H9 (cell line): ENCODE measurements around the gene UGT2A3. TPM values are rescaled to one million over a fixed set of nuclear protein-coding genes. Genes with fewer than 3 reads are reported as not detected.

ENCODE experiments used
- DNase-seq: peaks from one replicate; pipeline ENCODE4 v3.0.0-alpha.2; 2017
- H2AFZ ChIP-seq: one replicate; pipeline ENCODE4 v1.6.1; 2013; ENCODE audit warnings: mild to moderate bottlenecking, low read length, control low read depth, moderate library complexity
- H2AK5ac ChIP-seq: 2 replicates; pipeline ENCODE4 v1.6.1; 2013; ENCODE audit warnings: low read length, control low read depth, mixed read lengths; ENCODE audit not compliant: insufficient read length
- H2BK120ac ChIP-seq: one replicate; pipeline ENCODE4 v1.6.1; 2013; ENCODE audit warnings: low read depth, mild to moderate bottlenecking, low read length, control low read depth, inconsistent platforms; ENCODE audit not compliant: poor library complexity, severe bottlenecking
- H2BK12ac ChIP-seq: 2 replicates; pipeline ENCODE4 v1.6.1; 2013; ENCODE audit warnings: low read length, control low read depth, mixed read lengths, low read depth; ENCODE audit not compliant: insufficient read length
- H2BK15ac ChIP-seq: 2 replicates; pipeline ENCODE4 v1.6.1; 2013; ENCODE audit warnings: low read depth, low read length, control low read depth
- H2BK20ac ChIP-seq: one replicate; pipeline ENCODE4 v1.6.1; 2013; ENCODE audit warnings: low read depth, mild to moderate bottlenecking, low read length, control low read depth, inconsistent platforms; ENCODE audit not compliant: poor library complexity, severe bottlenecking
- H2BK5ac ChIP-seq: 2 replicates; pipeline ENCODE4 v1.6.1; 2013; ENCODE audit warnings: low read length, control low read depth, mixed read lengths; ENCODE audit not compliant: insufficient read length
- H3K14ac ChIP-seq: 2 replicates; pipeline ENCODE4 v1.6.1; 2013; ENCODE audit warnings: low read length, control low read depth; ENCODE audit not compliant: insufficient read depth
- H3K18ac ChIP-seq: 2 replicates; pipeline ENCODE4 v1.6.1; 2013; ENCODE audit warnings: low read depth, mild to moderate bottlenecking, mixed read lengths, low read length, control low read depth; ENCODE audit not compliant: insufficient read length
- H3K23ac ChIP-seq: 2 replicates; pipeline ENCODE4 v1.6.1; 2013; ENCODE audit warnings: low read length, control low read depth, mixed read lengths, low read depth; ENCODE audit not compliant: insufficient read length
- H3K23me2 ChIP-seq: 2 replicates; pipeline ENCODE4 v1.6.1; 2013; ENCODE audit warnings: low read depth, mild to moderate bottlenecking, mixed read lengths, low read length, control low read depth; ENCODE audit not compliant: insufficient read length, poor library complexity, severe bottlenecking
- H3K27ac ChIP-seq: 2 replicates; pipeline ENCODE4 v1.5.1; 2013; ENCODE audit warnings: low read length, control low read depth, mixed read lengths, low read depth; ENCODE audit not compliant: insufficient read length
- H3K27me3 ChIP-seq: 2 replicates; pipeline ENCODE4 v1.6.1; 2013; ENCODE audit warnings: low read length, control low read depth, inconsistent platforms; ENCODE audit not compliant: insufficient read depth
- H3K4ac ChIP-seq: 2 replicates; pipeline ENCODE4 v1.6.1; 2013; ENCODE audit warnings: low read depth, mild to moderate bottlenecking, control low read depth, inconsistent platforms, low read length, moderate library complexity
- H3K4me1 ChIP-seq: 2 replicates; pipeline ENCODE4 v1.6.1; 2013; ENCODE audit warnings: low read length, control low read depth, inconsistent platforms; ENCODE audit not compliant: insufficient read depth
- H3K4me2 ChIP-seq: 2 replicates; pipeline ENCODE4 v1.6.1; 2013; ENCODE audit warnings: low read length, control low read depth, mixed read lengths; ENCODE audit not compliant: insufficient read length, insufficient read depth
- H3K56ac ChIP-seq: 2 replicates; pipeline ENCODE4 v1.6.1; 2013; ENCODE audit warnings: low read depth, mild to moderate bottlenecking, mixed read lengths, low read length, control low read depth; ENCODE audit not compliant: insufficient read length
- H3K79me1 ChIP-seq: 2 replicates; pipeline ENCODE4 v1.6.1; 2013; ENCODE audit warnings: low read depth, mild to moderate bottlenecking, moderate library complexity, low read length, control low read depth, inconsistent platforms; ENCODE audit not compliant: insufficient read depth, poor library complexity, severe bottlenecking
- H3K79me2 ChIP-seq: 2 replicates; pipeline ENCODE4 v1.6.1; 2013; ENCODE audit warnings: low read length, control low read depth, inconsistent platforms; ENCODE audit not compliant: insufficient read depth
- H3K9ac ChIP-seq: 2 replicates; pipeline ENCODE4 v1.6.1; 2013; ENCODE audit warnings: low read length, control low read depth, mixed read lengths; ENCODE audit not compliant: insufficient read length; ENCODE audit errors: extremely low read depth
- H3K9me3 ChIP-seq: one replicate; pipeline ENCODE4 v1.6.1; 2013; ENCODE audit warnings: low read depth, low read length, inconsistent platforms; ENCODE audit not compliant: control insufficient read depth
- H3T11ph ChIP-seq: one replicate; pipeline ENCODE4 v1.6.1; 2013; ENCODE audit warnings: mild to moderate bottlenecking, low read length, control low read depth, inconsistent platforms
- H4K20me1 ChIP-seq: one replicate; pipeline ENCODE4 v1.6.1; 2013; ENCODE audit not compliant: control insufficient read depth, insufficient read length, insufficient read depth
- H4K5ac ChIP-seq: 2 replicates; pipeline ENCODE4 v1.6.1; 2013; ENCODE audit warnings: low read depth, mild to moderate bottlenecking, mixed read lengths, low read length, control low read depth; ENCODE audit not compliant: insufficient read length
- H4K8ac ChIP-seq: replicated peaks from 2 replicates; pipeline ENCODE4 v1.6.1; 2013; ENCODE audit warnings: low read length, control low read depth, mixed read lengths, low read depth; ENCODE audit not compliant: insufficient read length
- H4K91ac ChIP-seq: 2 replicates; pipeline ENCODE4 v1.6.1; 2013; ENCODE audit warnings: low read depth, mild to moderate bottlenecking, moderate library complexity, mixed read lengths, low read length, control low read depth; ENCODE audit not compliant: insufficient read length
- H3K27ac Mint-ChIP-seq, 3 experiments: 2 replicates in 2 of 3; 3 replicates in 1 of 3; pipeline ENCODE4 v1.8.0; 2020 to 2021; ENCODE audit warnings: mixed read lengths in 3 of 3, mild to moderate bottlenecking in 1 of 3, moderate library complexity in 1 of 3
- H3K27me3 Mint-ChIP-seq: 2 replicates; pipeline ENCODE4 v1.8.0; 2021; ENCODE audit warnings: low read depth, mild to moderate bottlenecking, moderate library complexity, mixed read lengths
- H3K36me3 Mint-ChIP-seq, 3 experiments: 2 replicates in 2 of 3; 3 replicates in 1 of 3; pipeline ENCODE4 v1.8.0; 2020 to 2021; ENCODE audit warnings: low read depth in 3 of 3, mixed read lengths in 3 of 3; ENCODE audit not compliant: insufficient read depth in 1 of 3
- H3K4me1 Mint-ChIP-seq, 2 experiments: 2 replicates each; pipeline ENCODE4 v1.8.0; 2020; ENCODE audit warnings: mixed read lengths in 2 of 2
- H3K4me3 Mint-ChIP-seq, 2 experiments: 2 replicates in 1 of 2; 3 replicates in 1 of 2; pipeline ENCODE4 v1.8.0; 2020 to 2021; ENCODE audit warnings: mild to moderate bottlenecking in 2 of 2, mixed read lengths in 2 of 2, moderate library complexity in 1 of 2
- H3K9me3 Mint-ChIP-seq, 2 experiments: 2 replicates in 1 of 2; 3 replicates in 1 of 2; pipeline ENCODE4 v1.8.0; 2020; ENCODE audit warnings: mild to moderate bottlenecking in 2 of 2, mixed read lengths in 2 of 2, moderate library complexity in 1 of 2
- CTCF ChIP-seq: fragments of 200-600 bp; sonication (generic); conservative IDR thresholded peaks from 3 replicates; pipeline ENCODE4 v1.8.0; 2021; ENCODE audit warnings: antibody characterized with exemption, mild to moderate bottlenecking
- WGBS: extraction: QIAGEN DNeasy Blood & Tissue Kit; methylation state at CpG from one replicate; pipeline ENCODE4 v1.1.7; 2013; ENCODE audit warnings: missing lambda C conversion rate, low lambda C conversion rate, mixed read lengths; ENCODE audit not compliant: insufficient read length; ENCODE audit errors: extremely low coverage; 5-methylcytosine and 5-hydroxymethylcytosine counted together
- total RNA-seq: library from RNA; stranded (reverse); gene quantifications from 2 replicates; pipeline ENCODE4 v1.2.1, GENCODE V29; 2021

Gene UGT2A3
- total RNA-seq, 1 experiment from 2014 or later = not detected

- Histone ChIP-seq H3K9ac (no peak overlapping the region), H3K27me3 (no peaks in the 10 kb centered on the region)
- no CpG with 5 or more reads among the region's 1 CpG for whole genome bisulfite sequencing
Observed at GRCh38 chr4:68962868-68963267, 11.3 kb upstream of the UGT2A3 start.

More at GRCh38 chr4:68962868-68963267, 11.3 kb upstream of the UGT2A3 start:
- H3K4me1 Mint-ChIP-seq = no peaks in the 10 kb centered on the region; a peak in 1 of 4 replicates
- Histone ChIP-seq H4K91ac (no peak overlapping the region), H3K18ac (no peak overlapping the region), H4K8ac (no peak overlapping the region), H3K23me2 (no peaks in the 10 kb centered on the region), H3K4ac (no peak overlapping the region), H2BK20ac (no peak overlapping the region), H3K14ac (no peak overlapping the region), H3K4me2 (no peak overlapping the region), H3K27ac (no peak overlapping the region), H4K20me1 (no peaks in the 10 kb centered on the region), H3K23ac (no peak overlapping the region), H3K79me1 (no peaks in the 10 kb centered on the region), H3K56ac (no peak overlapping the region), H3K9me3 (no peaks in the 10 kb centered on the region), H2BK120ac (no peak overlapping the region), H2BK5ac (no peak overlapping the region), H2AK5ac (no peak overlapping the region), H4K5ac (no peak overlapping the region), H2AFZ (no peak overlapping the region), H2BK12ac (no peak overlapping the region), H2BK15ac (no peak overlapping the region), H3T11ph (no peak overlapping the region), H3K79me2 (no peaks in the 10 kb centered on the region), H3K4me1 (no peaks in the 10 kb centered on the region)
- no peak overlapping the region for H3K27ac Mint-ChIP-seq
- H3K27me3 Mint-ChIP-seq = no peaks in the 10 kb centered on the region
- H3K36me3 Mint-ChIP-seq = peaks cover 12 to 55% (median 12%) of the 10 kb centered on the region in 3 experiments
- H3K9me3 Mint-ChIP-seq = peaks cover 21 to 32% of the 10 kb centered on the region in 2 experiments
- H3K4me3 Mint-ChIP-seq = no peak overlapping the region
- no peak for DNase-seq
- TF ChIP-seq CTCF = no peak
